ENCODE results near the gene FAM168A.
"Not testable (repeated sequence)": the region's sequence is repeated elsewhere in the genome, so short reads cannot be mapped to it uniquely, and the experiment has no call there.

The FAM168A gene

GRCh38 chr11:73596547-73596946 lies 1.4 kb downstream of the FAM168A start:
- DNase-seq (ENCODE audit: low spot score) = no peak

- DNase-seq (ENCODE audit: low spot score) = no peak
Measured at GRCh38 chr11:73592640-73593039, 5.3 kb downstream of the FAM168A start.

GRCh38 chr11:73591743-73592142 lies 6.2 kb downstream of the FAM168A start:
- DNase-seq (ENCODE audit: low spot score) = no peak

- DNase-seq (ENCODE audit: low spot score) = no peak
Measured at GRCh38 chr11:73590991-73591390, 6.9 kb downstream of the FAM168A start.

GRCh38 chr11:73586791-73587190 lies 11.1 kb downstream of the FAM168A start:
- no peak for DNase-seq (ENCODE audit: low spot score)

- DNase-seq (ENCODE audit: low spot score) = no peak
Measured at GRCh38 chr11:73585834-73586575, 11.9 kb downstream of the FAM168A start.

GRCh38 chr11:73584831-73585230 lies 13.1 kb downstream of the FAM168A start:
- no peak for DNase-seq (ENCODE audit: low spot score)

- DNase-seq (ENCODE audit: low spot score) = no peak
Measured at GRCh38 chr11:73582653-73583052, 15.3 kb downstream of the FAM168A start.

- not testable (repeated sequence) for DNase-seq (ENCODE audit: low spot score)
Measured at GRCh38 chr11:73580749-73581148, 17.2 kb downstream of the FAM168A start.

- DNase-seq (ENCODE audit: low spot score) = no peak
Measured at GRCh38 chr11:73579641-73580434, 18.1 kb downstream of the FAM168A start.

- DNase-seq (ENCODE audit: low spot score) = no peak
Measured at GRCh38 chr11:73578592-73579185, 19.2 kb downstream of the FAM168A start.

GRCh38 chr11:73577496-73577917 lies 20.4 kb downstream of the FAM168A start:
- no peak for DNase-seq (ENCODE audit: low spot score)

- DNase-seq (ENCODE audit: low spot score) = peak; percentile 85
Measured at GRCh38 chr11:73576185-73576614, 21.7 kb downstream of the FAM168A start.

GRCh38 chr11:73571982-73572381 lies 25.9 kb downstream of the FAM168A start:
- DNase-seq (ENCODE audit: low spot score) = not testable (repeated sequence)

GRCh38 chr11:73570415-73571114 lies 27.3 kb downstream of the FAM168A start:
- no peak for DNase-seq (ENCODE audit: low spot score)

GRCh38 chr11:73566977-73567755 lies 30.7 kb downstream of the FAM168A start:
- no peak for DNase-seq (ENCODE audit: low spot score)

- no peak for DNase-seq (ENCODE audit: low spot score)
Measured at GRCh38 chr11:73566422-73566821, 31.5 kb downstream of the FAM168A start.

GRCh38 chr11:73565804-73566203 lies 32.1 kb downstream of the FAM168A start:
- no peak for DNase-seq (ENCODE audit: low spot score)

GRCh38 chr11:73564903-73565302 lies 33.0 kb downstream of the FAM168A start:
- no peak for DNase-seq (ENCODE audit: low spot score)

GRCh38 chr11:73563539-73564200 lies 34.2 kb downstream of the FAM168A start:
- DNase-seq (ENCODE audit: low spot score) = no peak

GRCh38 chr11:73559743-73560142 lies 38.2 kb downstream of the FAM168A start:
- DNase-seq (ENCODE audit: low spot score) = no peak
